SK-N-SH treated with all-trans-retinoic acid at 6 μM for 48 hours (cell line): ENCODE data around the gene ICAM3.

Experiments used
- ARNTL ChIP-seq: fragments of 450-650 bp; formaldehyde crosslinking; IDR thresholded peaks from 2 replicates; pipeline ENCODE4 v1.5.0; 2020; ENCODE audit warnings: low read depth, mild to moderate bottlenecking, moderate library complexity, borderline replicate concordance
- CSDC2 ChIP-seq: fragments of 250-450 bp; sonication (Bioruptor Pico); IDR thresholded peaks from 2 replicates; pipeline ENCODE4 v1.5.0; 2020; ENCODE audit warnings: mild to moderate bottlenecking, moderate library complexity
- OSR1 ChIP-seq: fragments of 250-450 bp; sonication (Bioruptor Pico); IDR thresholded peaks from 2 replicates; pipeline ENCODE4 v1.8.0; 2022; ENCODE audit warnings: moderate library complexity, mild to moderate bottlenecking, inconsistent platforms
- PPARA ChIP-seq: fragments of 250-450 bp; sonication (Bioruptor Pico); IDR thresholded peaks from 2 replicates; pipeline ENCODE4 v1.5.0; 2020; ENCODE audit warnings: mild to moderate bottlenecking, borderline replicate concordance
- TCF4 ChIP-seq: fragments of 250-450 bp; sonication (Bioruptor Pico); IDR thresholded peaks from 2 replicates; pipeline ENCODE4 v1.8.0; 2021; ENCODE audit warnings: mild to moderate bottlenecking, moderate library complexity, borderline replicate concordance
- TOX ChIP-seq: fragments of 250-450 bp; sonication (Bioruptor Pico); IDR thresholded peaks from 2 replicates; pipeline ENCODE4 v1.8.0; 2021; ENCODE audit warnings: mild to moderate bottlenecking, moderate library complexity, borderline replicate concordance
- ZFP3 ChIP-seq: fragments of 250-450 bp; sonication (Bioruptor Pico); IDR thresholded peaks from 2 replicates; pipeline ENCODE4 v1.5.0; 2020; ENCODE audit warnings: mild to moderate bottlenecking, moderate library complexity
- ZFP30 ChIP-seq: fragments of 450-650 bp; formaldehyde crosslinking; IDR thresholded peaks from 2 replicates; pipeline ENCODE4 v1.5.0; 2022; ENCODE audit warnings: mild to moderate bottlenecking, moderate library complexity

- TF ChIP-seq TOX (CRISPR knock-in tag) (no peak), ZFP30 (CRISPR knock-in tag) (no peak), CSDC2 (CRISPR knock-in tag) (no peak), OSR1 (CRISPR knock-in tag) (no peak), PPARA (CRISPR knock-in tag) (no peak), ARNTL (CRISPR knock-in tag) (no peak), ZFP3 (CRISPR knock-in tag) (no peak), TCF4 (CRISPR knock-in tag) (no peak)
These were observed 48.4 kb downstream of the ICAM3 start for GRCh38 chr19:10290876-10291553.
